ENCODE measurements around the gene SLC44A5. TPM values are rescaled to one million over a fixed set of nuclear protein-coding genes. Genes with fewer than 3 reads are reported as not detected.

SLC44A5 gene
- total RNA-seq, 1 donor = under 0.01 TPM

- TF ChIP-seq CTCF (IDR thresholded peaks at IDR 0.05; ENCODE audit: insufficient read depth, low read depth, low read length) = no peak
- no peak for DNase-seq (ENCODE audit: low read depth)
- H3K4me3 ChIP-seq (ENCODE audit: low read depth, low read length) = no peak overlapping the region
Observed at GRCh38 chr1:75543705-75544104, 67.2 kb downstream of the SLC44A5 start.

- H3K4me3 ChIP-seq (ENCODE audit: low read depth, low read length) = no peak overlapping the region
- no peak for TF ChIP-seq CTCF (IDR thresholded peaks at IDR 0.05; ENCODE audit: insufficient read depth, low read depth, low read length)
- DNase-seq (ENCODE audit: low read depth) = no peak
Observed at GRCh38 chr1:75542818-75543570, 67.9 kb downstream of the SLC44A5 start.

GRCh38 chr1:75539230-75540116 is 71.4 kb downstream of the SLC44A5 start:
- no peak for DNase-seq (ENCODE audit: low read depth)
- no peak overlapping the region for H3K4me3 ChIP-seq (ENCODE audit: low read depth, low read length)
- TF ChIP-seq CTCF (IDR thresholded peaks at IDR 0.05; ENCODE audit: insufficient read depth, low read depth, low read length) = no peak

- DNase-seq (ENCODE audit: low read depth) = no peak
- no peak overlapping the region for H3K4me3 ChIP-seq (ENCODE audit: low read depth, low read length)
- no peak for TF ChIP-seq CTCF (IDR thresholded peaks at IDR 0.05; ENCODE audit: insufficient read depth, low read depth, low read length)
Observed at GRCh38 chr1:75533085-75533484, 77.8 kb downstream of the SLC44A5 start.

GRCh38 chr1:75531570-75531969 is 79.3 kb downstream of the SLC44A5 start:
- DNase-seq (ENCODE audit: low read depth) = no peak
- no peak for TF ChIP-seq CTCF (IDR thresholded peaks at IDR 0.05; ENCODE audit: insufficient read depth, low read depth, low read length)
- H3K4me3 ChIP-seq (ENCODE audit: low read depth, low read length) = no peak overlapping the region

- H3K4me3 ChIP-seq (ENCODE audit: low read depth, low read length) = no peak overlapping the region
- DNase-seq (ENCODE audit: low read depth) = no peak
- no peak for TF ChIP-seq CTCF (IDR thresholded peaks at IDR 0.05; ENCODE audit: insufficient read depth, low read depth, low read length)
Observed at GRCh38 chr1:75529488-75529887, 81.4 kb downstream of the SLC44A5 start.

All from fibroblast of villous mesenchyme (primary cell).